CD4-positive, alpha-beta memory T cell (primary cell): ENCODE measurements around the gene POGK. TPM values are rescaled to one million over a fixed set of nuclear protein-coding genes. Genes with fewer than 3 reads are reported as not detected.

Experiments
- CTCF ChIA-PET: fragments of 350-600 bp; sonication (Branson Sonifier 250); formaldehyde crosslinking; loops from one replicate; lab custom pipeline; 2021; ENCODE audit warnings: inconsistent platforms; ENCODE audit not compliant: partially characterized antibody; lab: Charles Lee
- POLR2A ChIA-PET: fragments of 350-600 bp; sonication (Branson Sonifier 250); formaldehyde crosslinking; loops from one replicate; lab custom pipeline; 2021; ENCODE audit not compliant: partially characterized antibody; lab: Charles Lee
- DNase-seq, 5 donors: peaks; one replicate each; pipeline versions ENCODE4 v3.0.0 to v3.0.0-alpha.2; 2020 to 2022; ENCODE audit warnings: mixed read lengths in 1 of 5
- H3K27ac ChIP-seq: one replicate; pipeline ENCODE4 v1.7.0; 2013; ENCODE audit warnings: low read depth, low read length
- H3K27me3 ChIP-seq: 2 replicates; pipeline ENCODE4 v1.7.0; 2013; ENCODE audit warnings: mild to moderate bottlenecking, low read length, moderate library complexity; ENCODE audit not compliant: insufficient read depth
- H3K36me3 ChIP-seq: 2 replicates; pipeline ENCODE4 v1.7.0; 2013; ENCODE audit warnings: mild to moderate bottlenecking, low read length, moderate library complexity; ENCODE audit not compliant: insufficient read depth
- H3K4me1 ChIP-seq: 2 replicates; pipeline ENCODE4 v1.7.0; 2013; ENCODE audit warnings: mild to moderate bottlenecking, low read length, moderate library complexity; ENCODE audit not compliant: insufficient read depth
- H3K4me3 ChIP-seq, 2 donors: one replicate each; pipeline ENCODE4 v1.7.0; 2013; ENCODE audit warnings: low read length in 2 of 2, mild to moderate bottlenecking in 1 of 2
- H3K9me3 ChIP-seq, 2 donors: one replicate each; pipeline ENCODE4 v1.7.0; 2013; ENCODE audit warnings: low read length in 2 of 2, control low read depth in 1 of 2; ENCODE audit not compliant: control insufficient read depth in 1 of 2
- H3K27ac Mint-ChIP-seq, 7 donors: one replicate each; pipeline ENCODE4 v1.8.0; 2020 to 2021; ENCODE audit warnings: mixed read lengths in 7 of 7, mild to moderate bottlenecking in 6 of 7, inconsistent platforms in 3 of 7, moderate library complexity in 3 of 7
- H3K27me3 Mint-ChIP-seq, 2 donors: one replicate each; pipeline ENCODE4 v1.8.0; 2020 to 2021; ENCODE audit warnings: mixed read lengths in 2 of 2
- H3K36me3 Mint-ChIP-seq, 2 donors: one replicate each; pipeline ENCODE4 v1.8.0; 2020 to 2021; ENCODE audit warnings: mixed read lengths in 2 of 2, inconsistent platforms in 1 of 2, mild to moderate bottlenecking in 1 of 2
- H3K4me1 Mint-ChIP-seq, 4 donors: one replicate each; pipeline ENCODE4 v1.8.0; 2020 to 2021; ENCODE audit warnings: mixed read lengths in 4 of 4, mild to moderate bottlenecking in 1 of 4
- H3K4me3 Mint-ChIP-seq, 8 donors: one replicate each; pipeline ENCODE4 v1.8.0; 2020 to 2021; ENCODE audit warnings: mixed read lengths in 8 of 8, mild to moderate bottlenecking in 7 of 8, moderate library complexity in 6 of 8, inconsistent platforms in 3 of 8
- H3K9me3 Mint-ChIP-seq, 8 donors: one replicate each; pipeline ENCODE4 v1.8.0; 2020 to 2021; ENCODE audit warnings: mixed read lengths in 8 of 8, mild to moderate bottlenecking in 5 of 8, inconsistent platforms in 3 of 8, moderate library complexity in 1 of 8
- intact Hi-C: fragments of 100-400 bp; cut with micrococcal nuclease; formaldehyde crosslinking; loops from one replicate; pipeline ENCODE4 v1.15.1; 2023
- polyA plus RNA-seq, 2 donors: library from polyadenylated mRNA; unstranded; fragments of 300-500 nt; fragmentation: Illumina TruSeq; gene quantifications; one replicate each; pipeline ENCODE4 v1.2.3, GENCODE V29; 2021
- total RNA-seq, 2 experiments: library from RNA; stranded (reverse); gene quantifications; one replicate each; pipeline ENCODE4 v1.2.3, GENCODE V29; 2021

POGK gene
- total and polyA plus RNA-seq, 4 experiments from 2014 or later, result 6.7 to 44.3 (median 30.1) TPM

GRCh38 chr1:166895766-166896165 lies 56.5 kb downstream of the POGK start:
- H3K4me3 ChIP-seq, result no peak overlapping the region
- Mint-ChIP-seq H3K9me3 (peaks cover 3 to 23% (median 17%) of the 10 kb centered on the region in 8 donors), H3K4me1 (no peaks in the 10 kb centered on the region), H3K27ac (no peak overlapping the region), H3K36me3 (peaks cover 1 to 12% of the 10 kb centered on the region in 2 donors), H3K4me3 (no peak overlapping the region), H3K27me3 (peaks cover 11 to 21% of the 10 kb centered on the region in 2 donors)
- H3K9me3 ChIP-seq, result peaks cover 0 to 7% of the 10 kb centered on the region in 2 donors
- DNase-seq, result no peak
- H3K27me3 ChIP-seq, result no peaks in the 10 kb centered on the region
- H3K4me1 ChIP-seq, result no peaks in the 10 kb centered on the region
- intact Hi-C loops, result no loop called here
- ChIA-PET POLR2A (no interaction called here), CTCF (no interaction called here)
- no peaks in the 10 kb centered on the region for H3K36me3 ChIP-seq
- no peak overlapping the region for H3K27ac ChIP-seq

GRCh38 chr1:166899769-166900168 lies 60.5 kb downstream of the POGK start:
- Mint-ChIP-seq H3K9me3 (peaks cover 3 to 23% (median 17%) of the 10 kb centered on the region in 8 donors), H3K4me3 (no peak overlapping the region), H3K36me3 (peaks cover 1 to 12% of the 10 kb centered on the region in 2 donors), H3K27ac (no peak overlapping the region), H3K4me1 (no peaks in the 10 kb centered on the region), H3K27me3 (peaks cover 9 to 19% of the 10 kb centered on the region in 2 donors)
- Histone ChIP-seq H3K9me3 (peaks cover 0 to 7% of the 10 kb centered on the region in 2 donors), H3K4me3 (no peak overlapping the region), H3K4me1 (no peaks in the 10 kb centered on the region), H3K27me3 (no peaks in the 10 kb centered on the region), H3K27ac (no peak overlapping the region), H3K36me3 (no peaks in the 10 kb centered on the region)
- ChIA-PET POLR2A (no interaction called here), CTCF (interaction anchor here (0.7 to 2.0 kb wide), 3 partner anchors 10 to 625 kb away, joined by 3 to 14 read pairs (median 9); no protein-coding TSS in a partner anchor)
- DNase-seq, result no peak
- intact Hi-C loops, result no loop called here

GRCh38 chr1:166900987-166901386 lies 61.7 kb downstream of the POGK start:
- Mint-ChIP-seq H3K27ac (no peak overlapping the region), H3K27me3 (peaks cover 4 to 12% of the 10 kb centered on the region in 2 donors), H3K36me3 (peaks cover 1 to 11% of the 10 kb centered on the region in 2 donors), H3K4me3 (no peak overlapping the region), H3K9me3 (peaks cover 3 to 21% (median 17%) of the 10 kb centered on the region in 8 donors), H3K4me1 (no peaks in the 10 kb centered on the region)
- POLR2A ChIA-PET, result no interaction called here
- no peaks in the 10 kb centered on the region for H3K36me3 ChIP-seq
- DNase-seq, result no peak
- H3K27ac ChIP-seq, result no peak overlapping the region
- H3K4me1 ChIP-seq, result no peaks in the 10 kb centered on the region
- H3K27me3 ChIP-seq, result no peaks in the 10 kb centered on the region
- H3K4me3 ChIP-seq, result no peak overlapping the region
- H3K9me3 ChIP-seq, result peaks cover 0 to 7% of the 10 kb centered on the region in 2 donors
- CTCF ChIA-PET, result interaction anchor here (0.7 to 2.5 kb wide), 2 partner anchors 9 to 158 kb away, joined by 4 to 11 read pairs; no protein-coding TSS in a partner anchor
- intact Hi-C loops, result no loop called here

GRCh38 chr1:166902279-166902678 lies 63.0 kb downstream of the POGK start:
- ChIA-PET CTCF (interaction anchor here (2.5 to 18.6 kb wide), 2 partner anchors 8 to 156 kb away, joined by 11 to 842 read pairs; no protein-coding TSS in a partner anchor), POLR2A (no interaction called here)
- no peak for DNase-seq
- Histone ChIP-seq H3K4me3 (no peak overlapping the region), H3K4me1 (no peaks in the 10 kb centered on the region), H3K27ac (no peak overlapping the region), H3K9me3 (peaks cover 0 to 7% of the 10 kb centered on the region in 2 donors), H3K27me3 (no peaks in the 10 kb centered on the region), H3K36me3 (no peaks in the 10 kb centered on the region)
- Mint-ChIP-seq H3K36me3 (peaks cover 0 to 4% of the 10 kb centered on the region in 2 donors), H3K27ac (no peak overlapping the region), H3K9me3 (peaks cover 0 to 14% (median 12%) of the 10 kb centered on the region in 8 donors), H3K4me3 (no peak overlapping the region), H3K4me1 (no peaks in the 10 kb centered on the region), H3K27me3 (peaks cover 3 to 9% of the 10 kb centered on the region in 2 donors)
- intact Hi-C loops, result no loop called here

DNA sequence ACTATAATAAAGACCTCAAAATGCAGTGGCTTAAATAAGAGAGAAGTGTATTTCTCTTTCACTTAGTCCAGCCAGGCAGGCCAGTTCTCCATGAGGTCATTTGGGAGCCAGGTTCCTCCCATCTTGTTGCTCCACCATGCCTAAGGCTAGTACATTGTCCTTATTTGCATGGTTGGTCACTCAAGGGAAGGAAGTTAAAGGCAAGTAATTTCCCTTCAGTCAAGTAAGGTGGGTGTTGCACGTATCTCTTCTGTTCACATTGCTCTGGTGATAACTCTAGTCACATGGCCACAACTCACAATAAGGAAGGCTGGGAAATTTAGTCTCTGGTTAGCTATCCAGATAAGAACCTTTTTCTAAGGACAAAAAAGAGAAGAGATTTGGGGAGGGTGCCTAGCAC lies 64.0 kb downstream of the POGK start:
- intact Hi-C loops, result no loop called here
- POLR2A ChIA-PET, result no interaction called here
- no peak overlapping the region for H3K4me3 Mint-ChIP-seq
- peaks cover 0 to 4% of the 10 kb centered on the region in 2 donors for H3K36me3 Mint-ChIP-seq
- H3K9me3 ChIP-seq, result no peaks in the 10 kb centered on the region
- H3K4me1 Mint-ChIP-seq, result no peaks in the 10 kb centered on the region
- no peak overlapping the region for H3K4me3 ChIP-seq
- H3K4me1 ChIP-seq, result no peaks in the 10 kb centered on the region
- H3K27ac ChIP-seq, result no peak overlapping the region
- H3K9me3 Mint-ChIP-seq, result peaks cover 0 to 5% (median 3%) of the 10 kb centered on the region in 8 donors
- H3K36me3 ChIP-seq, result no peaks in the 10 kb centered on the region
- no peak for DNase-seq
- no peaks in the 10 kb centered on the region for H3K27me3 ChIP-seq
- peaks cover 3 to 9% of the 10 kb centered on the region in 2 donors for H3K27me3 Mint-ChIP-seq
- CTCF ChIA-PET, result interaction anchor here (1.4 to 18.6 kb wide), 2 partner anchors 12 to 155 kb away, joined by 4 to 842 read pairs; no protein-coding TSS in a partner anchor
- no peak overlapping the region for H3K27ac Mint-ChIP-seq

DNA sequence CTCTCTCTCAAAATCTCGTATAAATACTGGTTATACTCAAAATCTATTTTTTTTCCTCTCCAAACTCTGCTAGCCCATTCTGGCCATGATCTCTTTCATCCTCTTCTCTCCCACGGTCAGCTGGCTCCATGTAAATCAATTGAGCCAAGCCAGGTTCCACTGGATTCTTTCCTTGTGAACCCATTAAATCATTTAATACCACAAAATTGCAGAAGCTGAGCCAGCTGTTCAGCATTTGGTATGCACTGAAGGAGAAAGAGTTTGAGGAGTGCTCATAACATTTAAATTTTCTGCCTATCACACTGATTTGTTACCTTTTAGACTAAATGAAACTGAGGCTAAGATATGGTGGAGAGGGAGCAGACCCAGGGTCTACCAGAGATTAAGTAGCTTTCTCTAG lies 65.9 kb downstream of the POGK start:
- Histone ChIP-seq H3K4me1 (no peaks in the 10 kb centered on the region), H3K9me3 (no peaks in the 10 kb centered on the region), H3K4me3 (no peak overlapping the region), H3K36me3 (no peaks in the 10 kb centered on the region), H3K27ac (no peak overlapping the region), H3K27me3 (no peaks in the 10 kb centered on the region)
- Mint-ChIP-seq H3K27ac (no peak overlapping the region), H3K4me1 (no peaks in the 10 kb centered on the region), H3K36me3 (no peaks in the 10 kb centered on the region), H3K27me3 (peaks cover 0 to 7% of the 10 kb centered on the region in 2 donors), H3K9me3 (no peaks in the 10 kb centered on the region), H3K4me3 (no peak overlapping the region)
- intact Hi-C loops, result no loop called here
- ChIA-PET POLR2A (no interaction called here), CTCF (interaction anchor here (18.6 kb wide), 1 partner anchor 153 kb away, joined by 842 read pairs; no protein-coding TSS in a partner anchor)
- DNase-seq, result no peak

GRCh38 chr1:166905900-166906299 lies 66.6 kb downstream of the POGK start:
- CTCF ChIA-PET, result interaction anchor here (0.8 to 18.6 kb wide), 3 partner anchors 23 to 219 kb away, joined by 3 to 842 read pairs (median 3); no protein-coding TSS in a partner anchor
- H3K36me3 Mint-ChIP-seq, result no peaks in the 10 kb centered on the region
- peaks cover 3% of the 10 kb centered on the region for H3K4me1 ChIP-seq
- H3K9me3 ChIP-seq, result no peaks in the 10 kb centered on the region
- H3K36me3 ChIP-seq, result no peaks in the 10 kb centered on the region
- H3K4me3 ChIP-seq, result no peak overlapping the region
- H3K9me3 Mint-ChIP-seq, result no peaks in the 10 kb centered on the region
- POLR2A ChIA-PET, result no interaction called here
- H3K27me3 Mint-ChIP-seq, result peaks cover 0 to 5% of the 10 kb centered on the region in 2 donors
- no peak overlapping the region for H3K4me3 Mint-ChIP-seq
- H3K27me3 ChIP-seq, result no peaks in the 10 kb centered on the region
- no peak overlapping the region for H3K27ac ChIP-seq
- peaks cover 0 to 7% (median 3%) of the 10 kb centered on the region in 4 donors for H3K4me1 Mint-ChIP-seq
- H3K27ac Mint-ChIP-seq, result no peak overlapping the region
- intact Hi-C loops, result no loop called here
- DNase-seq, result no peak
